ENCODE results near the gene MYO1D.

Gene MYO1D

GRCh38 chr17:32443827-32444300, 433.1 kb downstream of the MYO1D start (continued):
- TF ChIP-seq TSHZ2 (CRISPR knock-in tag; IDR thresholded peaks at IDR 0.05): no peak
